SK-N-MC (cell line): Measurements from ENCODE around the gene HDC.

ENCODE experiments used
- EZH2 ChIP-seq: fragments of 200-600 bp; sonication (generic); IDR thresholded peaks from one replicate; pipeline ENCODE4 v1.6.1; 2017; ENCODE audit warnings: antibody characterized with exemption
- FOXP2 ChIP-seq: optimal IDR thresholded peaks from 2 replicates; pipeline ENCODE3; 2011; ENCODE audit warnings: mild to moderate bottlenecking, moderate library complexity; ENCODE audit not compliant: insufficient read depth; ENCODE audit errors: extremely low read length, control extremely low read depth
- POLR2AphosphoS5 ChIP-seq: IDR thresholded peaks from 2 replicates; pipeline ENCODE4 v1.6.1; 2012; ENCODE audit warnings: mild to moderate bottlenecking, low read depth, low read length, borderline replicate concordance

GRCh38 chr15:50262533-50262932, 3.0 kb downstream of the HDC start:
- TF ChIP-seq POLR2AphosphoS5 (no peak), EZH2 (no peak), FOXP2 (no peak)
